ENCODE measurements around the gene NCAPD2.
A peak's percentile ranks its signal among the peaks of the same experiment; 100 is the strongest.

NCAPD2 gene

GRCh38 chr12:6539314-6539682, 45.4 kb downstream of the NCAPD2 start:
- TF ChIP-seq EGR1 (IDR thresholded peaks at IDR 0.05) (no peak), NFIC (IDR thresholded peaks at IDR 0.05) (no peak), ZBTB7A (IDR thresholded peaks at IDR 0.05; ENCODE audit: low read depth) (no peak), CEBPB (IDR thresholded peaks at IDR 0.05) (no peak), EP300 (IDR thresholded peaks at IDR 0.05; ENCODE audit: borderline replicate concordance) (no peak), TEAD4 (IDR thresholded peaks at IDR 0.05) (no peak), TCF12 (IDR thresholded peaks at IDR 0.05; ENCODE audit: low read depth) (no peak), FOXM1 (IDR thresholded peaks at IDR 0.05; ENCODE audit: borderline replicate concordance, low read depth) (no peak), YY1 (IDR thresholded peaks at IDR 0.05; ENCODE audit: low read depth) (no peak), TAF1 (IDR thresholded peaks at IDR 0.05; ENCODE audit: low read depth) (no peak), MAX (IDR thresholded peaks at IDR 0.05) (no peak), RAD21 (IDR thresholded peaks at IDR 0.05; ENCODE audit: low read depth) (no peak), CREB1 (IDR thresholded peaks at IDR 0.05; ENCODE audit: low read depth) (no peak)
- TF ChIP-seq, protein P1, sequence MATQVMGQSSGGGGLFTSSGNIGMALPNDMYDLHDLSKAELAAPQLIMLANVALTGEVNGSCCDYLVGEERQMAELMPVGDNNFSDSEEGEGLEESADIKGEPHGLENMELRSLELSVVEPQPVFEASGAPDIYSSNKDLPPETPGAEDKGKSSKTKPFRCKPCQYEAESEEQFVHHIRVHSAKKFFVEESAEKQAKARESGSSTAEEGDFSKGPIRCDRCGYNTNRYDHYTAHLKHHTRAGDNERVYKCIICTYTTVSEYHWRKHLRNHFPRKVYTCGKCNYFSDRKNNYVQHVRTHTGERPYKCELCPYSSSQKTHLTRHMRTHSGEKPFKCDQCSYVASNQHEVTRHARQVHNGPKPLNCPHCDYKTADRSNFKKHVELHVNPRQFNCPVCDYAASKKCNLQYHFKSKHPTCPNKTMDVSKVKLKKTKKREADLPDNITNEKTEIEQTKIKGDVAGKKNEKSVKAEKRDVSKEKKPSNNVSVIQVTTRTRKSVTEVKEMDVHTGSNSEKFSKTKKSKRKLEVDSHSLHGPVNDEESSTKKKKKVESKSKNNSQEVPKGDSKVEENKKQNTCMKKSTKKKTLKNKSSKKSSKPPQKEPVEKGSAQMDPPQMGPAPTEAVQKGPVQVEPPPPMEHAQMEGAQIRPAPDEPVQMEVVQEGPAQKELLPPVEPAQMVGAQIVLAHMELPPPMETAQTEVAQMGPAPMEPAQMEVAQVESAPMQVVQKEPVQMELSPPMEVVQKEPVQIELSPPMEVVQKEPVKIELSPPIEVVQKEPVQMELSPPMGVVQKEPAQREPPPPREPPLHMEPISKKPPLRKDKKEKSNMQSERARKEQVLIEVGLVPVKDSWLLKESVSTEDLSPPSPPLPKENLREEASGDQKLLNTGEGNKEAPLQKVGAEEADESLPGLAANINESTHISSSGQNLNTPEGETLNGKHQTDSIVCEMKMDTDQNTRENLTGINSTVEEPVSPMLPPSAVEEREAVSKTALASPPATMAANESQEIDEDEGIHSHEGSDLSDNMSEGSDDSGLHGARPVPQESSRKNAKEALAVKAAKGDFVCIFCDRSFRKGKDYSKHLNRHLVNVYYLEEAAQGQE (IDR thresholded peaks at IDR 0.05; ENCODE audit: low read depth), result no peak
- TF ChIP-seq, protein P2, sequence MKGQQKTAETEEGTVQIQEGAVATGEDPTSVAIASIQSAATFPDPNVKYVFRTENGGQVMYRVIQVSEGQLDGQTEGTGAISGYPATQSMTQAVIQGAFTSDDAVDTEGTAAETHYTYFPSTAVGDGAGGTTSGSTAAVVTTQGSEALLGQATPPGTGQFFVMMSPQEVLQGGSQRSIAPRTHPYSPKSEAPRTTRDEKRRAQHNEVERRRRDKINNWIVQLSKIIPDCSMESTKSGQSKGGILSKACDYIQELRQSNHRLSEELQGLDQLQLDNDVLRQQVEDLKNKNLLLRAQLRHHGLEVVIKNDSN (IDR thresholded peaks at IDR 0.05), result no peak

DNA sequence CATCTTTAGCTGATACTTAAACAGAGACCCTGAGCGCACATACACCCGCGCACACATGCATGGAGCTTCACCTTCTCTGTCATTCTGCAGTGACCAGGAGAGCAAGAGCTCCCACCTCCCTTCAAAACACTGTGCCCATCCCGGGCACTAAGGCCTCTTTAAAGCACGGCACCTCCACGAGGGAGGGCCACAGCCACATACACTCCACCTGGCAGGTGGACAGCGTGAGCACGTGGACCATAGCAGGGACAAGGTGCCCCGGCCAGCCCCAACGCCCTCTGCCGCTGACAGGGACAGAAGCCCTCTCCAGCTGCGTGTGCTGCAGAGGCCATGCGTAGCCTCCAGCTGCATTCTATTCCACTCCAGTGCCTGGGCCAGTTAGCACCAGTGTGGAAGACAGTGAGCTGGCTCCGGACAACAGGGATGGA, 45.8 kb downstream of the NCAPD2 start:
- TF ChIP-seq TCF12 (IDR thresholded peaks at IDR 0.05; ENCODE audit: low read depth), result peak; percentile 54; the same call in 1 of the 2 replicates
- TF ChIP-seq YY1 (IDR thresholded peaks at IDR 0.05; ENCODE audit: low read depth), result 0 out of 2 replicates have a peak, but pooled peaks have one; percentile 49
- no peak for TF ChIP-seq CREB1 (IDR thresholded peaks at IDR 0.05; ENCODE audit: low read depth)
- no peak for TF ChIP-seq ZBTB7A (IDR thresholded peaks at IDR 0.05; ENCODE audit: low read depth)
- TF ChIP-seq, protein P1 (IDR thresholded peaks at IDR 0.05; ENCODE audit: low read depth), result 0 out of 2 replicates have a peak, but pooled peaks have one; percentile 20
- peak; percentile 46 for TF ChIP-seq TEAD4 (IDR thresholded peaks at IDR 0.05)
- TF ChIP-seq FOXM1 (IDR thresholded peaks at IDR 0.05; ENCODE audit: borderline replicate concordance, low read depth), result no peak
- TF ChIP-seq CEBPB (IDR thresholded peaks at IDR 0.05), result no peak
- TF ChIP-seq TAF1 (IDR thresholded peaks at IDR 0.05; ENCODE audit: low read depth), result no peak; the same call in 1 of the 2 replicates
- no peak for TF ChIP-seq EGR1 (IDR thresholded peaks at IDR 0.05)
- peak; percentile 26; the same call in 1 of the 2 replicates for TF ChIP-seq NFIC (IDR thresholded peaks at IDR 0.05)
- TF ChIP-seq MAX (IDR thresholded peaks at IDR 0.05), result peak; percentile 84
- TF ChIP-seq, protein P2 (IDR thresholded peaks at IDR 0.05), result peak; percentile 12; the same call in 1 of the 2 replicates
- no peak for TF ChIP-seq RAD21 (IDR thresholded peaks at IDR 0.05; ENCODE audit: low read depth)
- TF ChIP-seq EP300 (IDR thresholded peaks at IDR 0.05; ENCODE audit: borderline replicate concordance), result peak; percentile 38; the same call in 1 of the 2 replicates

DNA sequence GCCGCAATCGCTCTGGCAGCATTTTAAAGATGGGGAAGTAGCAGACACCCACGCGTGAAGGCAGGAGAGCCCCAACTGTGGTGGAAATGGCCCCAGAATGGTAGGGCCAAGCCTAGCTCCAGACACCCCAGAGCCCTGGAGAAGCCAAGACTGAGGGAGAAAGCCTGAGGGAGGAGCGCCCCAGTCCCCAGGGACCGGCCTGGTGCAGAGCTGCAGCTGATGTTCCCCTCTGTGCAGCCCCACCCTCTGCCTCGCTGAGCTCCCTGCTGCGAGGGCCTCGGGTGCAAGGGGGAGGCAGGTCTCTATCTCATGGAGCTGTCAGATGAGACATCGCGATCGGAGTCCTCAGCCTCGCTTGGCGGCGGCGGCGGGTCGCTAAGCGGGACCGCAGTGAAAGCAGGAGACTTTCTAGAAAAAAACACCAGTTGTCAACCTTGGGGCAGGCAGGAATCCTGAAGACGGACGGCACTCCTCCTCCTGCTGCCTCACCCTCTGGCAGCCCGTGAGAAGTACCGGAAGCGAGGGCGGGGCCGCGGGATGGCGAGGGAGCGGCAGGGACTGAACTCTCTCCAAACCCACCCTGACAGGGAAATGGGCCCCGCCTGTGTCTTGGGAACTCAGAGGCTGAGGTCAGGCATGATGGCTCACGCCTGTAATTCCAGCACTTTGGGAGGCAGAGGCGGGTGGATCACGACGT, 46.4 kb downstream of the NCAPD2 start:
- TF ChIP-seq CEBPB (IDR thresholded peaks at IDR 0.05) (no peak), YY1 (IDR thresholded peaks at IDR 0.05; ENCODE audit: low read depth) (no peak), MAX (IDR thresholded peaks at IDR 0.05) (no peak; the same call in 1 of the 2 replicates), TAF1 (IDR thresholded peaks at IDR 0.05; ENCODE audit: low read depth) (peak; percentile 8; the same call in 1 of the 2 replicates), CREB1 (IDR thresholded peaks at IDR 0.05; ENCODE audit: low read depth) (no peak), TEAD4 (IDR thresholded peaks at IDR 0.05) (peak; percentile 7; the same call in 1 of the 2 replicates), TCF12 (IDR thresholded peaks at IDR 0.05; ENCODE audit: low read depth) (peak; percentile 58; the same call in 1 of the 2 replicates), ZBTB7A (IDR thresholded peaks at IDR 0.05; ENCODE audit: low read depth) (peak; percentile 75), FOXM1 (IDR thresholded peaks at IDR 0.05; ENCODE audit: borderline replicate concordance, low read depth) (no peak), RAD21 (IDR thresholded peaks at IDR 0.05; ENCODE audit: low read depth) (peak; percentile 18; the same call in 1 of the 2 replicates), EGR1 (IDR thresholded peaks at IDR 0.05) (no peak), NFIC (IDR thresholded peaks at IDR 0.05) (no peak; the same call in 1 of the 2 replicates), EP300 (IDR thresholded peaks at IDR 0.05; ENCODE audit: borderline replicate concordance) (peak; percentile 36; the same call in 1 of the 2 replicates)
- TF ChIP-seq, protein P1 (IDR thresholded peaks at IDR 0.05; ENCODE audit: low read depth), result no peak
- TF ChIP-seq, protein P2 (IDR thresholded peaks at IDR 0.05), result no peak
